ENCODE data around the gene C1orf115.
"Not testable (repeated sequence)": the region's sequence is repeated elsewhere in the genome, so short reads cannot be mapped to it uniquely, and the experiment has no call there.

C1orf115 gene

GRCh38 chr1:220726634-220727033, 36.5 kb downstream of the C1orf115 start:
- peak; percentile 30 for DNase-seq (ENCODE audit: low spot score)

GRCh38 chr1:220727519-220727918, 37.4 kb downstream of the C1orf115 start:
- DNase-seq (ENCODE audit: low spot score) = no peak

- DNase-seq (ENCODE audit: low spot score) = no peak
These were observed 40.3 kb downstream of the C1orf115 start for GRCh38 chr1:220730486-220730885.

DNA sequence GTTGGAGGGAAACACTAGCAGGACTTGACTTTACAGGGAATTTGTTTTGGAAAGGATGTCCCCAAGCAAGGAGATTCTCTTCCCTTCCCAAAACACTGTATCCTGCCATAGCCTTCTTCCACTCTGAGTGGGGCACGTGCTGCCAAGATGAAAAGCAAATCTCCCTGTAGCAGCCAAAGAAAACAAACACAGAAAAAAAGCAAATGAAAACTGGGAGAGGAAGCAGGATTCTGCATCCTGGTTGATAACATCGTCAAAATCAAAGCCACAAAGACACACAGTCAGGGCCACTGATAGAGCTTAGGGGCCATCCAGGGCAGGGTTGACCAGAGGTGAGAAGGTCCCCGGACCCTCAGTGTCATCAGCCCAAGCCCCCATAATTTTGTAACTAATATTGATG, 42.0 kb downstream of the C1orf115 start:
- no peak for DNase-seq (ENCODE audit: low spot score)

DNA sequence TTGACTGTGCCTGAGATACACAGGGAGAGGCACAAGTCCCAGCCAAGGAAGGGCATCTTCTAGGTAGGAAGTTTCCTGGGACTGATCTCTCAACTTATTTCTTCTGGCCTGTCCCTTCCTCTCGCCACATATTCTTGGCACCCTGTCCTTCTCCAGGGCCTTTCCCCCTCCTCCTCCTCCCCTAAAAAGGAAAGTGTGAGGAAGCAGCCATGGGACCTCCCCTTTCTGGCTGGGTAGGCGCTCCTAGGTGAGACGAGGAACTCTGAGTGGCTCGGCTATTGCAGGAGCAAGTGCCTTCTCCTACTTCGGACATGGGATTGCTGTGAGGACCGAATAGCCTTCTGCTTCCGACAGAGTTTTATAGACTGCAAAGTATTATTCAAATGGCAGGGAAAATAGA, 42.5 kb downstream of the C1orf115 start:
- DNase-seq (ENCODE audit: low spot score) = no peak

GRCh38 chr1:220733086-220733601, 43.0 kb downstream of the C1orf115 start:
- DNase-seq (ENCODE audit: low spot score) = peak; percentile 90

DNA sequence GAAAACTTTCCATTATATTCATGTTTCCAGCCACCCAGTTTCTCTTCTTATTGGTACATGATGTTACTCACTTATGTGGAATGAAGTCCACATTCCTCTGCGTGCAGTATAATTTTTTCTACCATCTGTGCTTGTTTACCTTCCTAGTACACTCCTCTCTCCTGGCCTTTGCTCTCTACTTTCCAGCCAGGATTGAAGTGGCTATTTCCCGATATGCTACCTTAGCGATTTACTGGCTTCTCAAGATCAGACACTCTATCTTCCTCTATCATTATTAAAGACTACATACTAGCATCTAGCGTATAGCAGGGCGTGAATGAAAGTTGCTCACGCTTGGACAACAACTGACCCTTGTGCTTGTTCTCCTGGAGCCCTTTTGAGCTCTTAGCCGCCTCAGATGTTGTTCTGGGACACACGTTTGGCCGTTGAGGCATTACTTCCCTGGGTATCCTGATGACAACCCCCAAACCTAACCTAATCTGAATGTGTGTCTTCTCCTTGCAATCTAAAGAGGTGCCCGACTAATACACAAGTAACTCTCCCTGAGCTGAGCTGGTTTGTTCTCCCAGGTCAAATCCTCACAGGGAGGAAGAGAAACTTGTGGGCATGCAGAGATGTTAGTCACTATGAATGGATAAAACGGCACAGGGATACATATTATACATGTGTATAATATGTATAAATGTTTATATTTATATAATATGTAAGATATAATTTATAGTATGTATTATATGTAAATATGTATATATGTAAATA, 44.6 kb downstream of the C1orf115 start:
- no peak for DNase-seq (ENCODE audit: low spot score)

DNA sequence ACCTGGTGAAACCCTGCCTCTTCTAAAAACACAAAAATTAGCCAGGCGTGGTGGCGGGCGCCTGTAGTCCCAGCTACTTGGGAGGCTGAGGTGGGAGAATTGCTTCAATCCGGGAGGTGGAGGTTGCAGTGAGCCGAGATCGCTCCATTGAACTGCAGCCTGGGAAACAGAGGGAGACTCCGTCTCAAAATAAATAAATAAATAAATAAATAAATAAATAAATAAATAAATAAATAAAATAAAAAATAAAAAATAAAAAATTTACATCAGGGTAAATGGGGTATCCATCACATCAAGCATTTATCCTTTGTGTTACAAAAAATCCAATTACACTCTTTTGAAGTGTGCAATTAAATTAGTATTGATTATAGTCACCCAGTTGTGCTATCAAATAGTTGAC, 46.1 kb downstream of the C1orf115 start:
- DNase-seq (ENCODE audit: low spot score) = not testable (repeated sequence)

GRCh38 chr1:220741349-220741748, 51.2 kb downstream of the C1orf115 start:
- DNase-seq (ENCODE audit: low spot score) = no peak

- no peak for DNase-seq (ENCODE audit: low spot score)
These were observed 51.7 kb downstream of the C1orf115 start for GRCh38 chr1:220741825-220742224.

- no peak for DNase-seq (ENCODE audit: low spot score)
These were observed 52.4 kb downstream of the C1orf115 start for GRCh38 chr1:220742520-220742919.

GRCh38 chr1:220746851-220747250, 56.7 kb downstream of the C1orf115 start:
- no peak for DNase-seq (ENCODE audit: low spot score)

DNA sequence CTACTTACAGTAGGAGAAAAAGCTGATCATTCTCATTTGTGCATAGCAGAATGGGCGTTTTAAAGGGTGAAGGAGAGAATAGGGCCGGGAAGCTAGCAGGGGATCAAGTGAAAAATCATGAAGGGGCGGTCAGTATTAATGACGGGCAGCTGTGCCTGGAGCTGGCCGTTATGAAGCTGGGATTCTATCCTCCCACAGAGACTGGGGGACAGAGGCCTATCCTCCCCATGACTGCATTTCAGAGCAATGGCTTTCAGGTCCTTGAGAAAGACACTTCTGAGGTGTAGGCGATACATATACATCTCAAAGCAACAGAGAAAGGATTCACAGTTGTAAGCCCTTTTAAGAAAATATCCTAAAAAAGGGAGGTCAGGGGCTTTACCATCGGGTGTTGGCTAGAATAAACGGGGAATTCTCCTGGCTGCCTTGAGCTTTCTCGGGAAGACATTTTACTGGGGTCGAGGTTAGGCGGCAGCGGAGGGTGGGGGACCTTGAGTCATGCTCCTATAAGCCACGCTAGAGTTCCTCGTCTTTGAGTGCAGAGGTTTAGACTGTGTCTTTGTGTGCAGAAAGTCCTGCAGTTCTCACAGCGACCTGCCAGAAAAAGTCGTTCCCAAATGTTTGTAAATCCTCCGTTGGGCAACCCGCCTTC, 57.4 kb downstream of the C1orf115 start:
- DNase-seq (ENCODE audit: low spot score) = no peak

DNA sequence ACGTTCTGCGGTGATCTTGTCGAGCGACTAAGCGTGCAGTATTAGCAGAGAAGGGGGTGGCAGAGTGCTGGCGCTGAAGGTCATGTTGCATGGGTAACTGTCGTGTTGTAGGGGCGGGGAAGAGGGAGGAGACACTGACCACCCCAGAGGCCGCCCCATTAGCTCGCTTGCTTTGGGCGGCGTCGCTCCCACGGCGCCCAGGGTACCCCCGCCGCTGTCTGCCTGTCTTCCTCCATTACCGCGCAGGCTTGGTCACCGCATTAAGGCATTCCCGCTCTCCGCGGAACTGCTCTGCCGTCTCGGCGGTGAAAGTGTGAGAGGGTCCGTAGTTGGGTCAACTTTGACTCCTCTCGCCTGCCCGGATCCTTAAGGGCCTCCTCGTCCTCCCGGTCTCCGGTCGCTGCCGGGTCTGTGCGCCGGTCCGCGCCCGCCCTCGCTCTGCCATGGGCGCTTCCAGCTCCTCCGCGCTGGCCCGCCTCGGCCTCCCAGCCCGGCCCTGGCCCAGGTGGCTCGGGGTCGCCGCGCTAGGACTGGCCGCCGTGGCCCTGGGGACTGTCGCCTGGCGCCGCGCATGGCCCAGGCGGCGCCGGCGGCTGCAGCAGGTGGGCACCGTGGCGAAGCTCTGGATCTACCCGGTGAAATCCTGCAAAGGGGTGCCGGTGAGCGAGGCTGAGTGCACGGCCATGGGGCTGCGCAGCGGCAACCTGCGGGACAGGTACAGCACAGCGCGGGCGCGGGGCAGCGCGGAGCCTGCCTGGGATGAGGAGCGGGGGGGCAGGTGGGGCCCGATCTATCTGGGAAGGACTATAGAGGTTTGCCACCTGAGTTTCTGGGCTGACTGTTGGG, 58.1 kb downstream of the C1orf115 start, which contains the start of gene MTARC2:
Gene MTARC2, plus strand, starts transcription at position 234 of the 846 bp plus-strand sequence. Its CDS starts 210 bp downstream, at position 444.
- DNase-seq (ENCODE audit: low spot score) = no peak

All from NAMALWA (cell line).